GM21723 (cell line): ENCODE results near the gene WIPF3.
"Not testable (repeated sequence)": the region's sequence is repeated elsewhere in the genome, so short reads cannot be mapped to it uniquely, and the experiment has no call there.

Experiments used
- ATAC-seq: cut with Tn5 transposase; IDR thresholded peaks from one replicate; pipeline ENCODE4 v1.9.1; 2021; ENCODE audit warnings: mild to moderate bottlenecking, moderate library complexity; ENCODE audit not compliant: unreplicated experiment

The WIPF3 gene

GRCh38 chr7:29948587-29948986, 142.3 kb downstream of the WIPF3 start:
- ATAC-seq, result no peak

GRCh38 chr7:29950480-29950879, 144.2 kb downstream of the WIPF3 start:
- ATAC-seq, result no peak

- no peak for ATAC-seq
These were observed 144.9 kb downstream of the WIPF3 start for GRCh38 chr7:29951206-29951605.

GRCh38 chr7:29953726-29954347, 147.5 kb downstream of the WIPF3 start:
- ATAC-seq, result no peak

GRCh38 chr7:29955075-29955792, 148.9 kb downstream of the WIPF3 start:
- no peak for ATAC-seq

- ATAC-seq, result peak; percentile 84
These were observed 149.6 kb downstream of the WIPF3 start for GRCh38 chr7:29955799-29956486.

- peak; percentile 31 for ATAC-seq
These were observed 150.2 kb downstream of the WIPF3 start for GRCh38 chr7:29956487-29956836.

GRCh38 chr7:29957521-29958310, 151.4 kb downstream of the WIPF3 start:
- ATAC-seq, result no peak

- no peak for ATAC-seq
These were observed 152.5 kb downstream of the WIPF3 start for GRCh38 chr7:29958667-29959358.

GRCh38 chr7:29961611-29962010, 155.3 kb downstream of the WIPF3 start:
- ATAC-seq, result not testable (repeated sequence)

- ATAC-seq, result no peak
These were observed 155.7 kb downstream of the WIPF3 start for GRCh38 chr7:29962035-29962434.

- ATAC-seq, result no peak
These were observed 158.7 kb downstream of the WIPF3 start for GRCh38 chr7:29965030-29965429.
